Right lobe of liver (tissue), 6 donors: ENCODE results near the gene DPYSL3. TPM values are rescaled to one million over a fixed set of nuclear protein-coding genes. Genes with fewer than 3 reads are reported as not detected.

Source experiments
- ATAC-seq, 4 donors: fragments of 200-7000 bp; cut with Tn5 transposase; one replicate each; pipeline ENCODE4 v1.9.1; 2020; ENCODE audit warnings: mild to moderate bottlenecking in 4 of 4, moderate library complexity in 4 of 4
- DNase-seq, 3 donors: peaks; one replicate each; pipeline ENCODE4 v3.0.0-alpha.2; 2020
- H3K27ac ChIP-seq, 3 donors: fragments of 200-600 bp; one replicate each; pipeline ENCODE4 v1.8.0; 2022
- H3K27me3 ChIP-seq, 2 donors: fragments of 200-600 bp; one replicate each; pipeline ENCODE4 v1.8.0; 2022
- H3K36me3 ChIP-seq, 4 donors: fragments of 200-600 bp; sonication (generic) in 1 of 4; one replicate each; pipeline versions ENCODE4 v1.5.1 to v1.8.0; 2017 to 2022; ENCODE audit warnings: control low read depth in 1 of 4
- H3K4me1 ChIP-seq, 4 donors: fragments of 200-600 bp; sonication (generic) in 1 of 4; one replicate each; pipeline versions ENCODE4 v1.5.1 to v1.8.0; 2017 to 2022; ENCODE audit warnings: control low read depth in 1 of 4
- H3K4me3 ChIP-seq, 3 donors: fragments of 200-600 bp; one replicate each; pipeline ENCODE4 v1.8.0; 2022
- H3K9me3 ChIP-seq, 4 donors: fragments of 200-600 bp; sonication (generic) in 1 of 4; one replicate each; pipeline versions ENCODE4 v1.5.1 to v1.8.0; 2017 to 2022; ENCODE audit warnings: control low read depth in 1 of 4
- CTCF ChIP-seq, 4 donors: fragments of 200-600 bp in 3 of 4; fragments of 450-650 bp in 1 of 4; IDR thresholded peaks; one replicate each; pipeline versions ENCODE4 v1.5.1 to v1.8.0; 2016 to 2022; ENCODE audit warnings: antibody characterized with exemption in 4 of 4, mild to moderate bottlenecking in 2 of 4
- POLR2A ChIP-seq: fragments of 450-650 bp; IDR thresholded peaks from one replicate; pipeline ENCODE4 v1.6.1; 2017; ENCODE audit warnings: antibody characterized with exemption, mild to moderate bottlenecking
- WGBS: methylation state at CpG from one replicate; pipeline ENCODE4 v1.1.6; 2018; ENCODE audit warnings: low coverage, low lambda C conversion rate; ENCODE audit not compliant: insufficient coverage; ENCODE audit errors: missing lambda C conversion rate; 5-methylcytosine and 5-hydroxymethylcytosine counted together
- intact Hi-C, 2 donors: fragments of 100-400 bp; cut with DNase I; formaldehyde crosslinking; loops; one replicate each; pipeline versions ENCODE4 v1.11.2 to v1.14.1; 2022
- total RNA-seq, 6 experiments: library from RNA; depleted of rRNA in 2 of 6; stranded (reverse); fragments of >200 nt in 2 of 6; fragmentation: NEBNext Ultra II Directional in 3 of 6; extraction: Animal tissue kit (Norgen Biotek cat#: 25700) in 3 of 6; gene quantifications; one replicate each; pipeline versions ENCODE4 v1.1.0 to v1.2.4, GENCODE V29; 2016 to 2023
- donor health status: DM: no; HTN: yes; CAD: no.
- donor health status: DM: no; HTN: no; CAD: no.
- donor health status: DM: no; HTN: no; CAD: no.
- donor health status: DM: no; HTN: yes; CAD: no.
- donor health status: DM: no; HTN: yes; CAD: no.

DPYSL3 gene
- total RNA-seq, 6 experiments from 2014 or later: 1.4 to 3.8 (median 2.3) TPM

GRCh38 chr5:147520450-147520849, 10.6 kb upstream of the DPYSL3 start:
- WGBS: 33% methylated on average over 1 of the region's 1 CpG
- DNase-seq: no peak
- Histone ChIP-seq H3K27me3 (no peaks in the 10 kb centered on the region), H3K4me3 (no peak overlapping the region), H3K4me1 (no peaks in the 10 kb centered on the region), H3K9me3 (no peaks in the 10 kb centered on the region), H3K36me3 (no peaks in the 10 kb centered on the region), H3K27ac (no peak overlapping the region)
- intact Hi-C loops: no loop called here
- no peak for ATAC-seq
- TF ChIP-seq CTCF (IDR thresholded peaks at IDR 0.05): no peak
- no peak for TF ChIP-seq POLR2A

GRCh38 chr5:147519380-147519779, 9.5 kb upstream of the DPYSL3 start:
- Histone ChIP-seq H3K4me1 (no peaks in the 10 kb centered on the region), H3K9me3 (no peaks in the 10 kb centered on the region), H3K36me3 (no peaks in the 10 kb centered on the region), H3K4me3 (no peak overlapping the region), H3K27me3 (no peaks in the 10 kb centered on the region), H3K27ac (no peak overlapping the region)
- intact Hi-C loops: no loop called here
- DNase-seq (no peak), ATAC-seq (no peak)
- WGBS: 19% methylated on average over 1 of the region's 1 CpG
- no peak for TF ChIP-seq POLR2A
- no peak for TF ChIP-seq CTCF (IDR thresholded peaks at IDR 0.05)

GRCh38 chr5:147517383-147517782, 7.5 kb upstream of the DPYSL3 start:
- H3K4me1 ChIP-seq: no peaks in the 10 kb centered on the region
- intact Hi-C loops: no loop called here
- H3K4me3 ChIP-seq: no peak overlapping the region
- 65% methylated on average over 1 of the region's 1 CpG for WGBS
- DNase-seq: no peak
- H3K9me3 ChIP-seq: no peaks in the 10 kb centered on the region
- H3K27me3 ChIP-seq: no peaks in the 10 kb centered on the region
- no peak for TF ChIP-seq POLR2A
- TF ChIP-seq CTCF (IDR thresholded peaks at IDR 0.05): no peak
- no peaks in the 10 kb centered on the region for H3K36me3 ChIP-seq
- no peak overlapping the region for H3K27ac ChIP-seq
- no peak for ATAC-seq

GRCh38 chr5:147515269-147515668, 5.4 kb upstream of the DPYSL3 start:
- ATAC-seq (no peak), DNase-seq (no peak)
- no peaks in the 10 kb centered on the region for H3K36me3 ChIP-seq
- no peaks in the 10 kb centered on the region for H3K4me1 ChIP-seq
- H3K27me3 ChIP-seq: no peaks in the 10 kb centered on the region
- intact Hi-C loops: no loop called here
- no peak overlapping the region for H3K27ac ChIP-seq
- H3K4me3 ChIP-seq: no peak overlapping the region
- 52% methylated on average over 7 of the region's 7 CpGs for WGBS
- no peaks in the 10 kb centered on the region for H3K9me3 ChIP-seq
- no peak for TF ChIP-seq CTCF (IDR thresholded peaks at IDR 0.05)
- TF ChIP-seq POLR2A: no peak
